ENCODE results near the gene EIF2AK3. TPM values are rescaled to one million over a fixed set of nuclear protein-coding genes. Genes with fewer than 3 reads are reported as not detected.

Gene EIF2AK3
- total and polyA plus RNA-seq, 2 donors (not counting 1 experiment from before 2014, with no cell fraction given): 40.2 to 57.9 TPM

- no peaks in the 10 kb centered on the region for H3K4me1 ChIP-seq (ENCODE audit: control insufficient read depth in 2 of 2, insufficient read depth in 2 of 2, low read length in 2 of 2)
- ChIA-PET POLR2A (no interaction called here), CTCF (no interaction called here)
- Mint-ChIP-seq H3K27me3 (peaks cover 31% of the 10 kb centered on the region), H3K27ac (no peak overlapping the region), H3K4me1 (no peaks in the 10 kb centered on the region), H3K9me3 (ENCODE audit: insufficient read depth) (no peaks in the 10 kb centered on the region), H3K4me3 (no peak overlapping the region)
- no peak overlapping the region for H3K27ac ChIP-seq (ENCODE audit: low read length in 2 of 2)
- no peak overlapping the region for H3K4me3 ChIP-seq (ENCODE audit: control extremely low read depth in 1 of 5, extremely low read depth in 1 of 5, insufficient read depth in 1 of 5, low read depth in 2 of 5, low read length in 4 of 5)
- TF ChIP-seq EZH2 (IDR thresholded peaks at IDR 0.05; ENCODE audit: borderline replicate concordance, insufficient read depth, low read depth, low read length, poor library complexity, severe bottlenecking) (no peak), CTCF (IDR thresholded peaks at IDR 0.05) (no peak)
- no peak overlapping the region for H3K9ac ChIP-seq (ENCODE audit: low read length)
- WGBS (ENCODE audit: insufficient coverage): 95% methylated on average over 9 of the region's 11 CpGs
- intact Hi-C loops (cut with micrococcal nuclease): no loop called here
- DNase-seq: no peak
- H3K27me3 ChIP-seq (replicated peaks in 1 of 4; ENCODE audit: control extremely low read depth in 1 of 4, control insufficient read depth in 3 of 4, insufficient read depth in 4 of 4, low read length in 3 of 4): peaks cover 0 to 7% (median 0%) of the 10 kb centered on the region in 4 experiments
- no peak overlapping the region for H3K4me2 ChIP-seq (replicated peaks; ENCODE audit: low read depth, low read length, poor library complexity, severe bottlenecking)
- H4K20me1 ChIP-seq (ENCODE audit: control insufficient read depth, insufficient read depth, low read length, poor library complexity, severe bottlenecking): no peaks in the 10 kb centered on the region
- no peaks in the 10 kb centered on the region for H3K9me3 ChIP-seq (ENCODE audit: control extremely low read depth in 1 of 3, control insufficient read depth in 2 of 3, insufficient read depth in 1 of 3, low read length in 2 of 3)
- H2AFZ ChIP-seq (ENCODE audit: insufficient read depth, low read depth, low read length, poor library complexity, severe bottlenecking): no peak overlapping the region
- no peak for ATAC-seq (ENCODE audit: low read depth)
- H3K79me2 ChIP-seq (ENCODE audit: control insufficient read depth, insufficient read depth, low read length): no peaks in the 10 kb centered on the region
- H3K36me3 ChIP-seq (replicated peaks in 1 of 2; ENCODE audit: control extremely low read depth in 1 of 2, control insufficient read depth in 1 of 2, extremely low read depth in 1 of 2, insufficient read depth in 2 of 2, low read length in 1 of 2): no peaks in the 10 kb centered on the region
Measured at GRCh38 chr2:88538362-88538917, 88.8 kb downstream of the EIF2AK3 start.

GRCh38 chr2:88537640-88538039 is 89.6 kb downstream of the EIF2AK3 start:
- Histone ChIP-seq H3K4me1 (ENCODE audit: control insufficient read depth in 2 of 2, insufficient read depth in 2 of 2, low read length in 2 of 2) (no peaks in the 10 kb centered on the region), H3K27me3 (replicated peaks in 1 of 4; ENCODE audit: control extremely low read depth in 1 of 4, control insufficient read depth in 3 of 4, insufficient read depth in 4 of 4, low read length in 3 of 4) (peaks cover 0 to 7% (median 0%) of the 10 kb centered on the region in 4 experiments), H4K20me1 (ENCODE audit: control insufficient read depth, insufficient read depth, low read length, poor library complexity, severe bottlenecking) (no peaks in the 10 kb centered on the region), H3K4me3 (ENCODE audit: control extremely low read depth in 1 of 5, extremely low read depth in 1 of 5, insufficient read depth in 1 of 5, low read depth in 2 of 5, low read length in 4 of 5) (no peak overlapping the region), H3K9ac (ENCODE audit: low read length) (no peak overlapping the region), H2AFZ (ENCODE audit: insufficient read depth, low read depth, low read length, poor library complexity, severe bottlenecking) (no peak overlapping the region), H3K4me2 (replicated peaks; ENCODE audit: low read depth, low read length, poor library complexity, severe bottlenecking) (no peak overlapping the region), H3K27ac (ENCODE audit: low read length in 2 of 2) (no peak overlapping the region), H3K36me3 (replicated peaks in 1 of 2; ENCODE audit: control extremely low read depth in 1 of 2, control insufficient read depth in 1 of 2, extremely low read depth in 1 of 2, insufficient read depth in 2 of 2, low read length in 1 of 2) (no peaks in the 10 kb centered on the region), H3K79me2 (ENCODE audit: control insufficient read depth, insufficient read depth, low read length) (no peaks in the 10 kb centered on the region), H3K9me3 (ENCODE audit: control extremely low read depth in 1 of 3, control insufficient read depth in 2 of 3, insufficient read depth in 1 of 3, low read length in 2 of 3) (no peaks in the 10 kb centered on the region)
- ATAC-seq (ENCODE audit: low read depth) (no peak), DNase-seq (no peak)
- ChIA-PET POLR2A (no interaction called here), CTCF (no interaction called here)
- TF ChIP-seq EZH2 (IDR thresholded peaks at IDR 0.05; ENCODE audit: borderline replicate concordance, insufficient read depth, low read depth, low read length, poor library complexity, severe bottlenecking) (no peak), CTCF (IDR thresholded peaks at IDR 0.05) (no peak)
- Mint-ChIP-seq H3K4me3 (no peak overlapping the region), H3K9me3 (ENCODE audit: insufficient read depth) (no peaks in the 10 kb centered on the region), H3K27ac (no peak overlapping the region), H3K4me1 (no peaks in the 10 kb centered on the region), H3K27me3 (peaks cover 31% of the 10 kb centered on the region)
- 60% methylated on average over 5 of the region's 6 CpGs for WGBS (ENCODE audit: insufficient coverage)
- intact Hi-C loops (cut with micrococcal nuclease): no loop called here
